BE2C (cell line): Measurements from ENCODE around the gene CCDC50.

Experiments
- DNase-seq: peaks from one replicate; pipeline ENCODE4 v3.0.0-alpha.2; 2020
- H3K27me3 ChIP-seq: fragments of 250-450 bp; sonication (Bioruptor Pico); 2 replicates; pipeline ENCODE4 v1.5.1; 2020; ENCODE audit warnings: mild to moderate bottlenecking
- H3K36me3 ChIP-seq: fragments of 250-450 bp; sonication (Bioruptor Pico); 2 replicates; pipeline ENCODE4 v1.5.1; 2020; ENCODE audit warnings: mild to moderate bottlenecking
- H3K4me1 ChIP-seq: fragments of 250-450 bp; sonication (Bioruptor Pico); 2 replicates; pipeline ENCODE4 v1.5.1; 2020
- H3K4me3 ChIP-seq: 2 replicates; pipeline ENCODE4 v1.5.1; 2011; ENCODE audit warnings: low read depth, low read length
- H3K9me3 ChIP-seq: fragments of 250-450 bp; sonication (Bioruptor Pico); 2 replicates; pipeline ENCODE4 v1.5.1; 2020
- CTCF ChIP-seq: IDR thresholded peaks from 2 replicates; pipeline ENCODE4 v1.5.1; 2012; ENCODE audit warnings: mild to moderate bottlenecking, low read depth, low read length

Gene CCDC50

DNA sequence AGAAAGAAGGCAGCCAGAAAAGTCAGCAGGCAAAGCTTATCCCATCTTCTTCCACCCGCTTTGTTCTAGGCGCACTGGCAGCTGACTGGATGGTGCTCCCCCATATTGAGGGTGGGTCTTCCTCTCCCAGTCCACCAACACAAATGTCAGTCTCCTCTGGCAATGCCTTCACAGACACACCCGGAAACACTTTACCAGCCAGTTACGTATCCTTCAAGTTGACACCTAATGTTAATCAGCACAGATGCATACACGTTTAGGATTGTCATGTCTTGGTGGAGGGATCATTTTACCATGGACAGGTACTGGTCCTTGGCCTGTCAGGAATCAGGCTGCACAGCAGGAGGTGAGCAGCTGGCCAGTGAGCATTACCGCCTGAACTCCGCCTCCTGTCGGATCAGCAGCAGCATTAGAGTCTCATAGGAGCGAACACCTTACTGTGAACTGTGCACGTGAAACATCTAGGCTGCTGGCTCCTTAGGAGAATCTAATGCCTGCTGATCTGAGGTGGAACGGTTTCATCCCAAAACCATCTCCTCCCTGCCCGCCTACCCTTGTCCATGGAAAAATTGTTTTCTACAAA lies 72.7 kb downstream of the CCDC50 start:
- Histone ChIP-seq H3K4me3 (no peak overlapping the region), H3K27me3 (no peaks in the 10 kb centered on the region; the same call in 1 of the 2 replicates), H3K36me3 (no peaks in the 10 kb centered on the region), H3K9me3 (no peaks in the 10 kb centered on the region), H3K4me1 (no peaks in the 10 kb centered on the region)
- no peak for TF ChIP-seq CTCF
- no peak for DNase-seq

GRCh38 chr3:191409791-191410359 lies 80.7 kb downstream of the CCDC50 start:
- no peaks in the 10 kb centered on the region for H3K9me3 ChIP-seq
- no peaks in the 10 kb centered on the region for H3K36me3 ChIP-seq
- no peaks in the 10 kb centered on the region for H3K27me3 ChIP-seq
- TF ChIP-seq CTCF: no peak
- no peaks in the 10 kb centered on the region for H3K4me1 ChIP-seq
- no peak for DNase-seq
- no peak overlapping the region for H3K4me3 ChIP-seq

DNA sequence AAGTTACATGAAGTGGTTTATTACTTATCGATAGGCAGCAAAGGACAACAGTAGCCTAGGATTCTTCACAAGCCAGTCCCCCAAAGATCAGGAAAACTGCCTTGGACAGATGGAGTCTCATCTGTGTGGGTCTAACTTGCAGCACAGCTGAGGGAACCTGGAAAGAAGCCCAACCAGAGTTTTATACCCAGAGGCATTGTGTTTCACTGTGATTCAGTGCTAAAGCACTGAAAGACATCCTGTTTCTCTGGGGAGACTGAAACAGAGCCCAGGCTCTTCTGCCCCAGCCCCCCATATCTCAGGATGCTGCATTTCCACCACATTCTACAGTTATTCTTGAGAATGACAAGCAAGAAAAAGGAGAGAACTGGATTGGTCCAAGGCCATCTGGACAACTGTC lies 83.6 kb downstream of the CCDC50 start:
- H3K36me3 ChIP-seq: no peaks in the 10 kb centered on the region
- DNase-seq: no peak
- no peak overlapping the region for H3K4me3 ChIP-seq
- H3K4me1 ChIP-seq: no peaks in the 10 kb centered on the region
- H3K27me3 ChIP-seq: no peaks in the 10 kb centered on the region
- no peaks in the 10 kb centered on the region for H3K9me3 ChIP-seq
- no peak for TF ChIP-seq CTCF

- no peak for DNase-seq
- H3K4me3 ChIP-seq: no peak overlapping the region
- no peaks in the 10 kb centered on the region for H3K27me3 ChIP-seq
- H3K36me3 ChIP-seq: no peaks in the 10 kb centered on the region
- H3K4me1 ChIP-seq: no peaks in the 10 kb centered on the region
- TF ChIP-seq CTCF: no peak
- no peaks in the 10 kb centered on the region for H3K9me3 ChIP-seq
These were observed 85.1 kb downstream of the CCDC50 start for GRCh38 chr3:191414286-191414685.

DNA sequence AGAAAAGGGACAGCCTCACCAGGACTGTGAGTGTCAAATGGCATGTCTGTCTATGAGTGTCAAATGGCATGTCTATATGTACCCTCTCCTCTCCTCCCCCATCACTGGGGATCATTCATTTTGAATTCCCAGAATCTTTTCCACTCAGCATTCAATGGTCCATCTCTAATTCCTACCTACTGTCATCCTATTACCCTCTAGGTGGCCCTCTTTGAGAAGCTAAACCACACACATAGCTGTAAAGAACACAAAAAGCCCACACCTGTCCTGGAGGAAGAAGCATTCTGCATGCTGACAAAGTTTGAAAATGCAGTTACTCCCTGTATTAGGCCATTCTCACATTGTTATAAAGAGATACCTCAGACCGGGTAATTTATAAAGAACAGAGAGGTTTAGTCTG lies 85.5 kb downstream of the CCDC50 start:
- Histone ChIP-seq H3K9me3 (no peaks in the 10 kb centered on the region), H3K27me3 (no peaks in the 10 kb centered on the region), H3K36me3 (no peaks in the 10 kb centered on the region), H3K4me3 (no peak overlapping the region), H3K4me1 (no peaks in the 10 kb centered on the region)
- no peak for DNase-seq
- no peak for TF ChIP-seq CTCF

DNA sequence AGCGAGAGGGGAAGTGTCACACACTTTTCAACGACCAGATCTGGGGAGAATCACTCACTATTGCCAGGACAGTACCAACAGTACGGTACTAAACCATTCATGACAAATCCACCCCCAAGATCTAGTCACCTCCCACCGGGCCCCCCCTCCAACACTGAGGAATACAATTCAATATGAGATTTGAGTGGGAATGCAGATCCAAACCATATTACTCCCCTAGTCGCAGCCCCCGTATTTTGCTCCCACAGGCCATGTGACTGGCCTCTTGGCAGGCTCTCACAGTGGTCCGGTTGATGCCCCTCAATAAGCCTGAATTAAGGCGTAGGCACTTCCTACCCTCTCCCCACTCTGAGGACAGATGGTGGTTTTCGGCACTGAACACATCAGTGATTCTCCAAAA lies 86.4 kb downstream of the CCDC50 start:
- H3K27me3 ChIP-seq: no peaks in the 10 kb centered on the region
- H3K4me1 ChIP-seq: no peaks in the 10 kb centered on the region
- DNase-seq: no peak
- no peak overlapping the region for H3K4me3 ChIP-seq
- TF ChIP-seq CTCF: no peak
- H3K9me3 ChIP-seq: no peaks in the 10 kb centered on the region
- H3K36me3 ChIP-seq: no peaks in the 10 kb centered on the region
